Measurements from ENCODE around the gene ILDR2. TPM values are rescaled to one million over a fixed set of nuclear protein-coding genes. Genes with fewer than 3 reads are reported as not detected.

ILDR2 gene
- total RNA-seq, 1 experiment from 2014 or later: not detected

DNA sequence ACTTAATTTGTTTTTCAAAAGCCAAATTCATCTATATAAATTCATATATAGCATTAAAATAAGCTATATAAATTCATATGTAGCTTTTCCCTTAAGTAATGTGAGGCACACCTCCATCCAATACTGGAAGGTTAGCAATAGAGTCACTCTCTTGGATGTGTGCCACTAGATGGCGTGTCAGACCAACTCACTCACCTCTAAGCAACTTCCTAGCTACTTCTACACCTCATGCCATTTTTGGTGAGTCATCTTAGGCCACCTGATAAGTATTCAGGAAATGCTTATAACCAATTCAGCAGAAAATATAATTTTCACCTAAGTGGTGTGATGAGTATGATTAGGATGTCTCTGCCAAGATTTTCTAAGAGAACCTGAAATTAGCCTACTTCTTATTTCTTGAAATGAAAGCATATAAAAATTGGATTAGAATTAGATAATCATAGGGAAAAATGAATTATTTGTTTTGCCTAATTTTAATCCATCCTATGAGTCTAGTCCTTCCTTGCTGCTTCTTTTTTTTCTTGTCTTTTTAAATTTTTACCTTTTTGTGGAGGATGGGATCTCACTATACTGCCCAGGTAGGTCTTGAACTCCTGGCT is 64.8 kb downstream of the ILDR2 start:
- POLR2A ChIA-PET (ENCODE audit: unreplicated experiment): interaction anchor here (0.6 kb wide), 1 partner anchor 309 kb away, joined by 4 read pairs; no protein-coding TSS in a partner anchor
- peak; percentile 69 to 90 for DNase-seq
- Histone ChIP-seq H3K4me3 (no peak overlapping the region), H4K20me1 (ENCODE audit: insufficient read depth) (no peaks in the 10 kb centered on the region), H3F3A (ENCODE audit: insufficient read depth, low read depth) (no peaks in the 10 kb centered on the region), H3K4me2 (no peak overlapping the region), H3K9me2 (ENCODE audit: insufficient read depth) (no peaks in the 10 kb centered on the region), H2AFZ (no peak overlapping the region), H3K36me3 (ENCODE audit: low read depth) (no peaks in the 10 kb centered on the region), H3K79me2 (ENCODE audit: low read depth) (no peaks in the 10 kb centered on the region), H3K27ac (no peak overlapping the region), H3K27me3 (ENCODE audit: insufficient read depth, low read depth) (no peaks in the 10 kb centered on the region), H3K9me3 (ENCODE audit: insufficient read depth, low read depth) (peaks cover 6% of the 10 kb centered on the region; the same call in 1 of the 2 replicates), H3K4me1 (replicated peaks; ENCODE audit: insufficient read depth) (peaks cover 20% of the 10 kb centered on the region)
- CTCF ChIA-PET: interaction anchor here (0.5 to 1.6 kb wide), 6 partner anchors 46 to 629 kb away, joined by 3 to 18 read pairs (median 8); no protein-coding TSS in a partner anchor
- intact Hi-C loops (cut with micrococcal nuclease; ENCODE audit: unreplicated experiment): loop anchor here (1.0 to 5.0 kb wide), 6 partner anchors 34 to 777 kb away; partner anchors contain the start of genes POU2F1 and TADA1
- no TSS peak for BruUV-seq (replicated peaks)
- no peak for TF ChIP-seq EZH2 (IDR thresholded peaks at IDR 0.05; ENCODE audit: low read depth)
- TF ChIP-seq, protein P1, sequence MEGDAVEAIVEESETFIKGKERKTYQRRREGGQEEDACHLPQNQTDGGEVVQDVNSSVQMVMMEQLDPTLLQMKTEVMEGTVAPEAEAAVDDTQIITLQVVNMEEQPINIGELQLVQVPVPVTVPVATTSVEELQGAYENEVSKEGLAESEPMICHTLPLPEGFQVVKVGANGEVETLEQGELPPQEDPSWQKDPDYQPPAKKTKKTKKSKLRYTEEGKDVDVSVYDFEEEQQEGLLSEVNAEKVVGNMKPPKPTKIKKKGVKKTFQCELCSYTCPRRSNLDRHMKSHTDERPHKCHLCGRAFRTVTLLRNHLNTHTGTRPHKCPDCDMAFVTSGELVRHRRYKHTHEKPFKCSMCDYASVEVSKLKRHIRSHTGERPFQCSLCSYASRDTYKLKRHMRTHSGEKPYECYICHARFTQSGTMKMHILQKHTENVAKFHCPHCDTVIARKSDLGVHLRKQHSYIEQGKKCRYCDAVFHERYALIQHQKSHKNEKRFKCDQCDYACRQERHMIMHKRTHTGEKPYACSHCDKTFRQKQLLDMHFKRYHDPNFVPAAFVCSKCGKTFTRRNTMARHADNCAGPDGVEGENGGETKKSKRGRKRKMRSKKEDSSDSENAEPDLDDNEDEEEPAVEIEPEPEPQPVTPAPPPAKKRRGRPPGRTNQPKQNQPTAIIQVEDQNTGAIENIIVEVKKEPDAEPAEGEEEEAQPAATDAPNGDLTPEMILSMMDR (conservative IDR thresholded peaks at IDR 0.05): peak; percentile 88

DNA sequence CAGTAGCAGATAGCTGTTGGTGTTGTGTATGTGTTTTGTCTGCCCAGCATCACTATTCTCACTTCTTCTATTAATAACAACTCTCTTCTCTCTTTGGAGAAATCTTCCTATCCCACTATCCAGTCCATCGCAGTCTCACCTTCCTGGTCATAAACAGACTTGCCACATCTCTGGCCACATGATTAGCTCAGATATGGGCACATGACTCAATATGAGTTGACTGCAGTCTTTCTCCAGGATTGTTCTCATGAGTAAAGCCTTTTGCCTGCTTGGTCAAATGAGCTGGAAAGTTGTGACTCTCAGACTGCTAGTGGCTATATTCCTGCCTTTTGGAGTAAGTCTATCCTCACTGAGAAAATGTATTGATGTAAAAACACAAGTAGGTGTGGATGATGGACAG is 66.4 kb downstream of the ILDR2 start:
- no peak for DNase-seq
- Histone ChIP-seq H3K27ac (no peak overlapping the region), H4K20me1 (ENCODE audit: insufficient read depth) (no peaks in the 10 kb centered on the region), H3K36me3 (ENCODE audit: low read depth) (no peaks in the 10 kb centered on the region), H3K79me2 (ENCODE audit: low read depth) (no peaks in the 10 kb centered on the region), H2AFZ (no peak overlapping the region), H3K9me2 (ENCODE audit: insufficient read depth) (no peaks in the 10 kb centered on the region), H3K4me2 (no peak overlapping the region), H3K27me3 (ENCODE audit: insufficient read depth, low read depth) (no peaks in the 10 kb centered on the region), H3K4me1 (replicated peaks; ENCODE audit: insufficient read depth) (peaks cover 23% of the 10 kb centered on the region), H3F3A (ENCODE audit: insufficient read depth, low read depth) (no peaks in the 10 kb centered on the region), H3K9me3 (ENCODE audit: insufficient read depth, low read depth) (peaks cover 6% of the 10 kb centered on the region; the same call in 1 of the 2 replicates), H3K4me3 (no peak overlapping the region)
- BruUV-seq (replicated peaks): no TSS peak
- CTCF ChIA-PET: interaction anchor here (1.0 kb wide), 1 partner anchor 148 kb away, joined by 3 read pairs; no protein-coding TSS in a partner anchor
- TF ChIP-seq, protein P1 (conservative IDR thresholded peaks at IDR 0.05): no peak
- no peak for TF ChIP-seq EZH2 (IDR thresholded peaks at IDR 0.05; ENCODE audit: low read depth)
- intact Hi-C loops (cut with micrococcal nuclease; ENCODE audit: unreplicated experiment): no loop called here
- POLR2A ChIA-PET (ENCODE audit: unreplicated experiment): interaction anchor here (0.7 kb wide), 1 partner anchor 153 kb away, joined by 9 read pairs; no protein-coding TSS in a partner anchor

DNA sequence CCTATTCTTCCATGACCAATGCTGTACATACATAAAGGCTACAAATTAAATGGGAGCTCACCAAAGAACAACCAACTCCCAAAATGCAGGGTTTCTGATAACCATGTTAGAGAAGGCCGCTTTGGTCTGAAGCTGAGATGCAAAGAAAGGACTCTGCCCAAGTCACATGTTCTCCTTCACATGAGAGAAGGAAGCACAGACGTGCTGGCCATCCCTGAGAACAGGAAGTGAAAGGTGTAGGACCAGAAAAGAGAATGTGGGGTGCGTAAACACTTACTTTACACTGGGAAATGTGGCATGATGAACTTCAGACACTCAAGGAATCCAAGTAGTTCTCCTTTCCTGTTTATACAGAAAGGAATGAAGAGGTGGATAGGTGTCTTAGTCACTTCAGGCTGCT is 67.6 kb downstream of the ILDR2 start:
- H3K27ac ChIP-seq: no peak overlapping the region
- no peak overlapping the region for H3K4me3 ChIP-seq
- peaks cover 6% of the 10 kb centered on the region; the same call in 1 of the 2 replicates for H3K9me3 ChIP-seq (ENCODE audit: insufficient read depth, low read depth)
- no TSS peak for BruUV-seq (replicated peaks)
- H3K4me1 ChIP-seq (replicated peaks; ENCODE audit: insufficient read depth): peaks cover 23% of the 10 kb centered on the region
- no peaks in the 10 kb centered on the region for H3K36me3 ChIP-seq (ENCODE audit: low read depth)
- ChIA-PET CTCF (no interaction called here), POLR2A (ENCODE audit: unreplicated experiment) (no interaction called here)
- H4K20me1 ChIP-seq (ENCODE audit: insufficient read depth): no peaks in the 10 kb centered on the region
- no peaks in the 10 kb centered on the region for H3K9me2 ChIP-seq (ENCODE audit: insufficient read depth)
- H3K4me2 ChIP-seq: no peak overlapping the region
- no peak overlapping the region for H2AFZ ChIP-seq
- no peak for TF ChIP-seq EZH2 (IDR thresholded peaks at IDR 0.05; ENCODE audit: low read depth)
- TF ChIP-seq, protein P1 (conservative IDR thresholded peaks at IDR 0.05): no peak
- H3K27me3 ChIP-seq (ENCODE audit: insufficient read depth, low read depth): no peaks in the 10 kb centered on the region
- intact Hi-C loops (cut with micrococcal nuclease; ENCODE audit: unreplicated experiment): no loop called here
- H3K79me2 ChIP-seq (ENCODE audit: low read depth): no peaks in the 10 kb centered on the region
- no peaks in the 10 kb centered on the region for H3F3A ChIP-seq (ENCODE audit: insufficient read depth, low read depth)
- DNase-seq: no peak
